ENCODE results near the gene STK4.

STK4 gene

DNA sequence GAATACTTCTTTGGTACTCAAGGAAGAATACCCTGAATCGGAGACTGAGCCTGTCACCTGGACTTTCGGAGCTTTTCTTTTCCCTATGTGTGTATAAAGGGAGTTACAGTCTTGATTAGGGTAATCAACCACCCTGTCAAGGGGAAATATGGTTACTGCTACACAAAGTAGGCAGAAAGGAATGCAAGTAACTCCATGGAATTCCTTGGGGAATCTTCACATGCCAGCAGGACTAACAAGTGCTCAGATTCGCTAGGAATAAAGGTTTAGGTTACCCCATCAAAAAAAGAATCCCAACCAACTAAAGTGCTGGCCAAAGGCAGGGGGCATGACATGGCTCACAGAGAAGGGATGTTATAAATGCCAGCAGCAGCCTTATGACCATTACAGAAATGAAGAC is 124.2 kb downstream of the STK4 start:
- no peak for DNase-seq (ENCODE audit: low read depth)
- H3K4me3 ChIP-seq (ENCODE audit: control insufficient read depth, low read depth, low read length) = no peak overlapping the region
- TF ChIP-seq, protein P1, sequence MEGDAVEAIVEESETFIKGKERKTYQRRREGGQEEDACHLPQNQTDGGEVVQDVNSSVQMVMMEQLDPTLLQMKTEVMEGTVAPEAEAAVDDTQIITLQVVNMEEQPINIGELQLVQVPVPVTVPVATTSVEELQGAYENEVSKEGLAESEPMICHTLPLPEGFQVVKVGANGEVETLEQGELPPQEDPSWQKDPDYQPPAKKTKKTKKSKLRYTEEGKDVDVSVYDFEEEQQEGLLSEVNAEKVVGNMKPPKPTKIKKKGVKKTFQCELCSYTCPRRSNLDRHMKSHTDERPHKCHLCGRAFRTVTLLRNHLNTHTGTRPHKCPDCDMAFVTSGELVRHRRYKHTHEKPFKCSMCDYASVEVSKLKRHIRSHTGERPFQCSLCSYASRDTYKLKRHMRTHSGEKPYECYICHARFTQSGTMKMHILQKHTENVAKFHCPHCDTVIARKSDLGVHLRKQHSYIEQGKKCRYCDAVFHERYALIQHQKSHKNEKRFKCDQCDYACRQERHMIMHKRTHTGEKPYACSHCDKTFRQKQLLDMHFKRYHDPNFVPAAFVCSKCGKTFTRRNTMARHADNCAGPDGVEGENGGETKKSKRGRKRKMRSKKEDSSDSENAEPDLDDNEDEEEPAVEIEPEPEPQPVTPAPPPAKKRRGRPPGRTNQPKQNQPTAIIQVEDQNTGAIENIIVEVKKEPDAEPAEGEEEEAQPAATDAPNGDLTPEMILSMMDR (conservative IDR thresholded peaks at IDR 0.05; ENCODE audit: control insufficient read depth, insufficient read depth, low read depth, low read length) = no peak

DNA sequence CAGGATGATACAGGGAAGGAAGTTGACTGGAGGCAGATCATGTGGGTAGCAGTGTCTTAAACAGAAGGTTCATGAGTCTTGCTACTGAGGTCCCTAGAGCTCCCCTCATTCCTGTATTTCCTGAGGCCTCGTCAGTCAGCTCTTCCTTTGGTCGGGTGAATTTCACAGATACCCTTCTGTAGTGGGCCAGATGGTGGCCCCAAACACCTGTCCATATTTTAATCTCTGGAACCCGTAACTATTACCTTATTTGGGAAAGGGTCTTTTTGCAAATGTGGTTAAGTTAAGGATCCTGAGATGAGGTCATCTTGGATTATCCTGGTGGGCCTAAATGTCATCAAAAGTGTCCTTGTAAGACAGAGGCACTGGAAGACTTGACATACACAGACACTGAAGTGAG is 125.1 kb downstream of the STK4 start:
- DNase-seq (ENCODE audit: low read depth) = no peak
- TF ChIP-seq, protein P1 (conservative IDR thresholded peaks at IDR 0.05; ENCODE audit: control insufficient read depth, insufficient read depth, low read depth, low read length) = no peak
- H3K4me3 ChIP-seq (ENCODE audit: control insufficient read depth, low read depth, low read length) = no peak overlapping the region

DNA sequence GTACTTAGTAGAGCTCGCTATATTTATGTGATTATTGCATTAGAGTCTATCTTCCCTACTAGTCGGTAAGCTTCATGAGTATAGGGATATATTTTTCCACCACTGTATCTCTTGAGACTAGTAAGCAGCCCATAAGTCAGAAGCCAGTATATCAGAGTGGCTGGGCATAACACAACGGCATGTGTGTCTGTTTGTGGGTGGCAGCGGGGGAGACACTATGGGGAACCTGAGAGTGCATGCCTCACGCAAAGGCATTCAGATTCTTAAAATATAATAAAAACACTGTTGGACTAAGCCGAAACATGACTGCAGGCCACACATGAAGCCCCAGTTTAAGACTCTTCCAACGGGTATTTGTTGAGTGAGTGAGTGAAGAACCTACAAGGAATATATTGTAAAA is 126.6 kb downstream of the STK4 start:
- no peak overlapping the region for H3K4me3 ChIP-seq (ENCODE audit: control insufficient read depth, low read depth, low read length)
- DNase-seq (ENCODE audit: low read depth) = no peak
- TF ChIP-seq, protein P1 (conservative IDR thresholded peaks at IDR 0.05; ENCODE audit: control insufficient read depth, insufficient read depth, low read depth, low read length) = no peak

DNA sequence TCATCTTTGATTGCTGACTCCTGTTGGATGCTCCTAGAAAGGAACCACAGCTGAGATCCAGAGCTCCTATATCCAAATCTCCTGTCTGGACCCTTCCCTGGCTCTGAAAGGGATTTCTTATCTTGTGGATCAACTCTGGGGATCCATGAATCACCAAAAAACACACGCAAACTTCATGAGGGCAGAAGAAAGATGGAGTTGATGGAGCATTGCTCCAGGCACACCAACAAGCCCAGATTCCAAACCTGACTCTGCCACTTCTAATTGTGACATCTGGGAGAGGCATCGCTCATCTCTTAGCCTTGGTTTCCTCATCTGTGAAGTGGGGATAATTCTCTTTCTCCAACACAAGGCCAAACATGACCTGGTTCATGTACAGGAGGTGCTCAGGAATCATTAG is 127.9 kb downstream of the STK4 start:
- H3K4me3 ChIP-seq (ENCODE audit: control insufficient read depth, low read depth, low read length) = no peak overlapping the region
- no peak for DNase-seq (ENCODE audit: low read depth)
- TF ChIP-seq, protein P1 (conservative IDR thresholded peaks at IDR 0.05; ENCODE audit: control insufficient read depth, insufficient read depth, low read depth, low read length) = no peak

DNA sequence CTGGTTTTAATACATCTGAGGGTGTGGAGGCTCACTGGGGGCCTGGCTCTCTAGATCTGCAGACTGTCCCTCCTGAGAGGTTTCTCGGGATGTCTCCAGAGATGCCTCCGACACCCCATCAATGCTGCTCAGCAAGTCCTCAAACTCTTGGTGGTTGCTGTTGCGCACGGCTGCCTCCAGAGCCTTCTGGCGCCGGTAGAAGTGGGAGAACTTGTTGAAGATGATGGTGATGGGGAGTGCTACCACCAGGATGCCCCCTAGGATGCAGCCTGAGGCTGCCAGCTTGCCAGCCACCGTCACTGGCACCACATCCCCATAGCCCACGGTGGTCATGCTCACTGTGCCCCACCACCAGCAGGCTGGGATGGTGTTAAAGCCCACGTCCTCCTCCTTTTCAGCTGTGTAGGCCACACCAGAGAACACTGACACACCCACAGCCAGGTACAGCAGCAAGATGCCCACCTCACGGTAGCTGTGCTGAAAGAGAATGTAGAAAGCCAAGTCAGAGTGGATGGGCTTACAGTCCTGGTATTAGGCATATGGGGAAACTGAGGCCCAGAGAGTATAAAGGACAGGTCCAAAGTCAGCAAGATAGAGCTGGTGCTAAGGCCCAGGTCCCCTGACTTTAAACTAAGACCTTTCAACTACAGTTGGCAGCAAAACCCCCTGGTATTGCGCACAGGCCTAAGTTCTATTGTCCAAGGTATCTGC is 128.7 kb downstream of the STK4 start:
- no peak for DNase-seq (ENCODE audit: low read depth)
- TF ChIP-seq, protein P1 (conservative IDR thresholded peaks at IDR 0.05; ENCODE audit: control insufficient read depth, insufficient read depth, low read depth, low read length) = no peak
- H3K4me3 ChIP-seq (ENCODE audit: control insufficient read depth, low read depth, low read length) = no peak overlapping the region

DNA sequence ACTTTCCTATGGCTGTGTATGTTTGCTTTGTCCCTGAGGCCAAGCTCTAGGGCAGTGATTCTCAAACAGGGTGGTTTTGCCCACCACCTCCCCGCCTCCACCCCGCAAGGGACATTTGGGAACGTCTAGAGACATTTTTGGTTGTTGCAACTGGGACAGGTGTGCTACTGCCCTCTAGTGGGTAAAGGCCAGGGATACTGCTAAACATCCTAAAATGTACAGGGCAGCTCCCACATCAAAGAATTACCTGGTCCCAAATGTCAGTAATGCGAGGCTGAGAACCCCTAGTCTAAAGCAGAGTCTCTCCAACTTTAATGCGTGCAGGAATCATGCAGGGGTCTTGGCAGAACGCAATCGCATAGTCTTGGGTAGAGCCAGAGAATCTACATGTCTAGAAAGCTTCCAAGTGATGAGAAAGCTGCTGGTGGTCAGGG is 129.5 kb downstream of the STK4 start:
- H3K4me3 ChIP-seq (ENCODE audit: control insufficient read depth, low read depth, low read length) = no peak overlapping the region
- TF ChIP-seq, protein P1 (conservative IDR thresholded peaks at IDR 0.05; ENCODE audit: control insufficient read depth, insufficient read depth, low read depth, low read length) = peak; percentile 84
- DNase-seq (ENCODE audit: low read depth) = peak; percentile 69

Measured in fibroblast of mammary gland (primary cell).